HG02870 (cell line): ENCODE data around the gene PDHB.
"Not testable (repeated sequence)": the region's sequence is repeated elsewhere in the genome, so short reads cannot be mapped to it uniquely, and the experiment has no call there.

ENCODE experiments used
- ATAC-seq: cut with Tn5 transposase; IDR thresholded peaks from one replicate; pipeline ENCODE4 v1.9.1; 2021; ENCODE audit warnings: mild to moderate bottlenecking, moderate library complexity; ENCODE audit not compliant: unreplicated experiment

Gene PDHB

GRCh38 chr3:58440996-58441355 is 7.3 kb upstream of the PDHB start:
- not testable (repeated sequence) for ATAC-seq

GRCh38 chr3:58437276-58437675 is 3.6 kb upstream of the PDHB start:
- ATAC-seq, result not testable (repeated sequence)

DNA sequence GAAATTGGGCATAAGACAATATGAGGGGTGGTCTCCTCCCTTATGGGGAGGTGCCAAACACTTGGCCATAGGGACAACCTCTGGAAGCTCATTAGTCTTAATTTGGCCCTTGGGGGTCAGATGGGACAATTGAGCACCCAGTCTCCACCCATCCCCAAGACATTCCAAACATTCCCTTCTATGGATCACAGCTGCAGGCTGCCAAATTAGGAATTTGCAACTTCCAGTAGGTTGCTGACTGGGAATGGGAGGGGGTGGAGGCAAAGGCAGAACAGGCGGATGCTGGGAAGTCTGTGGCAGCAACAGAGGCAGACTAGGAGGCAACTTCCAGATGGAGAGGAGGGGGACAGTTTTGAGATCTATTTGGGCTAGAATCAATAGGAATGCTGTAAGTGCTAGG is 1.4 kb upstream of the PDHB start:
- no peak for ATAC-seq

DNA sequence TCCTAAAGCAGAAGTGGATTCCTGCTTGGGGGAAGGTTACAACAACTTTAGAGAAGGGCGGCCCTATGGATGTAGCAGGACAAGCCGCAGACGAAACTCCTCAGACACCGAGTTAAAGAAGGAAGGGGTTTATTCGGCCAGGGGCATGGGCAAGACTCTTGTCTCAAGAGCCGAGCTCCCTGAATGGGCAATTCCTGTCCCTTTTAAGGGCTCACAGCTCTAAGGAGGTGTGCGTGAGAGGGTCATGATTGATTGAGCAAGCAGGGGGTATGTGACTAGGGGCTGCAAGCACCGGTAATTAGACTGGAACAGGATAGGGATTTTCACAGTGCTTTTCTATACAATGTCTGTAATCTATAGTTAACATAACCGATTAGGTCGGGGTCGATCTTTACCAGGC is 879 bp upstream of the PDHB start:
- no peak for ATAC-seq

GRCh38 chr3:58434168-58434504 is 504 bp upstream of the PDHB start:
- ATAC-seq, result no peak

- no peak for ATAC-seq
Measured at GRCh38 chr3:58432905-58433304, 727 bp downstream of the PDHB start.

DNA sequence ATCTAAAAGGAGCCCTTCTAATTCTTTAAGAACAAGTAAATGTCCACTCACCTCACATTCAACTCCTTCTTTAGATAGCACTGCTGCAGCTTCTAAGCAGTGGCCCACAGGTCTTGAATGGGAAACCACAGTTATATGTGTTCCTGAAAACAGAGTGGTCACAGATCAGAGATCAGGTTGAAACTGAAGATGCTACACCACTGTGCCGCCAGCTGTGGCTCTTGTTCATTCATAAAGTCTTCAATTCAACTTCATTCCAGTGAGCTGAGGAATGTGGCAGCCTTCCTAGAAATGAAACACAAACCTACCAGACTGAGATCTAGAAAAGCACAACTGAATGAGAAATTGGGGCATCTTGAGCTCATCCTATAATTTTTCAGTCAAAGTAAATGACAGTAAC is 4.0 kb downstream of the PDHB start:
- ATAC-seq, result peak; percentile 58

GRCh38 chr3:58427661-58428361 is 5.8 kb downstream of the PDHB start:
- ATAC-seq, result no peak

DNA sequence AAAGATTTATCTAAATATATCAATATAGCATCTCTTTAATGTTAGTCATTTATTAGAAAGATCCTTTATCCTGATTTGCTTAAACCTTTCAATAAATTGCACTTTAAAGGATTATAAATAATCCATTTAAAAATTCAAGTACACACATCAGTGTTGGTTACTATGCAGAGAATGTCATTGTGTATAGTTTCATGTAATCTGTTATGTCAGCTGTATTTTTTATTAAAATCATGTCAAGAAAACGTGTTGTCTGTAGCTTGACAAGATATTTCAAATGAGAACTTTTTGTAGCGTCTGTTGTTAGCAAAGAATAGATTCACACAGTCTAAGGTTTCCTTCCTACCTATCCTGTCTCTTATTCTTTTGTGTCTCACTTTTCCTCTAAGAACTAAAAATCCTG is 7.8 kb downstream of the PDHB start:
- ATAC-seq, result no peak

DNA sequence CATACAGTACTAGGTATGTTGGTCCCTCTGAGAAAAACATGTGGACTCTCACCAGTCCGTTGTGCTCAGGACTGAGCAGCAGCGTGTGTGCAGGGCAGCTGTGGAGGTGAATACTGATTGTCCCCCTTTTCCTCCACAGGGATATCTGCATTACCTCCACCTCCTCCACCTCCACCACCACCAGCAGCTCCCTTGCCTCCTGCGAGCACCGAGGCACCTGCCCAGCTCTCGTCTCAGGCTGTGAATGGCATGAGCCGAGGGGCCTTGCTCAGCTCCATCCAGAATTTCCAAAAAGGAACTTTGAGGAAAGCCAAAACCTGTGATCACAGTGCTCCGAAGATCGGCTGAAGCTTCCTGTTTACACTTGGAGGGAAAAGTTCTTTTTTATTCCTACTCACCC is 9.0 kb downstream of the PDHB start:
- no peak for ATAC-seq

DNA sequence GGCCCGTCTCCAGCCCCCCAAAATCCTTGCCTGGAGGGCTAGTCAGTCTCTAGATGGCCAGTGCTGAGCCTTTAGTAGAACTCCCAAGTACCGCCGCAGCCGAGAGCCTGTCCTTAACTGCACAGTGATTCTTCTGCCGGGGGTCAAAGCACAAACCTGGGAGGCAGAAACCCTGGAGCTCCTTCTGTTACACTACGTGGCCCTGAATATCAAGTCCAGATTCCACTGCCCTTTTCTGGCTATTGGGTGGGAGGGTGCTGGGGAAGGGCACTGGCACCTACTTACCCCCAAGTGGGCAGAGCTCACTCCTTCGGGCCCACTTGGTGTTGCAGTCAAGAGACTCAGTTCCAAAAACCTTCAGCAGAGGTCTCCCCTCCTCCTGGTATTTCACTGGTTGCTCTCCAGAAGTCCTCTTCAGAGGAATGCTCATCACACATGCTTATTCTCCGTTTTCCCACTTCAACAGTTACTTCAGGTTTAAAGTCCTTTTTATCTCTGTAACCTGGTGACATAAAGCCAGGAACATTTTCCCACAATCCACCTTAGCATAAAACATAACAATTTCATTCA is 10.8 kb downstream of the PDHB start:
- ATAC-seq, result no peak

DNA sequence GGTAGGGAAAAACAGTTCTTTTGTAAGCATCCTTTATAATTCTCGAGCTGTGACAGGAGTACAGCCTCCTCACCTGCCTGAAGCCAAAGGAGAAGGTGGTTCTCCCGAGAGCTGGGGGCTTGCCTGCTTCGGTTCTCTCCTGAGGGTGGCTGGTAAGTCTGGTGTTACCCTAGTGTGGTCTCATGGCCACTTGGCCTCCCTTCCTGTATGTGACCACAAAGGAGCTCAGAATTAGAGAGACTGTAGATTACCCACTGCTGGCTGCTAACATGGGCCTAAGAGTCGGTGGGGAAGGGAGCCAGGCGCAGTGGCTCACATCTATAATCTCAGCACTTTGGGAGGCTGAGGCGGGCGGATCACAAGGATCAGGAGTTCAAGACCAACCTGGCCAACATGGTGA is 12.6 kb downstream of the PDHB start:
- no peak for ATAC-seq

- ATAC-seq, result peak; percentile 78
Measured at GRCh38 chr3:58419780-58420507, 13.7 kb downstream of the PDHB start.

DNA sequence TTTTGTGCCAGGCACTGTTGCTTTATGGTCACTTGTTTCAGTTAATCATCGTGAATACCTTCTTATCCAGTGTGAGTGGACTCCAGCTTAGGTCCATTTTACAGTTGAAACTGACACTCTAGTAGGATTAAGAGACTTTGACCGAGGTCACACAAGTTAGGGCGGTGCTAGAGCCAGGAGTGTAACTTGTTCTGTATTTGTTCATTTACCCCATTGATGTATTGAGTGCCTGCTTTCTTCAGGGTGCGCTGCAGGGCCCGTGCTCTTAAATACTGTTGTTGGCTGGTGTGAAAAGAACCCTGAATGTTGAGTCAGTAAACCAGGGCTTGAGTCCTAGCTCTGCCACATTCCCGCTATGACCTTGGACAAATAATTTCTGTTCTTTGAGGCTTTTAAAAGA is 15.4 kb downstream of the PDHB start:
- ATAC-seq, result no peak

DNA sequence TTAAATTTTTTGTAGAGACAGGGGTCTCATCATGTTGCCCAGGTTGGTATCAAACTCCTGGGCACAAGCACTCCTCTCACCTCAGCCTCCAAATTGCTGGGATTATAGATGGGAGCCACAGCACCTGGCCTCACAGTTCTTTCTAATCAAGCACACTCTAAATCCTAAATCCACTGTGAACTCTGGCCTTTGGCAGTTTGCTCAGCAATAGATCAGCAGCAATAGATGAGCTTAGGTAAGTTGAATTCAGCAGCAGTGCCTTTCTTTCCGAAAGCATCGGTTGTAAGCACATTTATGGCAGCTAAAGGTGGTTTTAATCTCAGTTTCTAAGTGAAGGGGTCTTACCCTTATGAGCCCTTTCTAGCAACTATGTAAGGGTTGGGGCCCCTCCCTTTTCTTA is 16.6 kb downstream of the PDHB start:
- no peak for ATAC-seq

DNA sequence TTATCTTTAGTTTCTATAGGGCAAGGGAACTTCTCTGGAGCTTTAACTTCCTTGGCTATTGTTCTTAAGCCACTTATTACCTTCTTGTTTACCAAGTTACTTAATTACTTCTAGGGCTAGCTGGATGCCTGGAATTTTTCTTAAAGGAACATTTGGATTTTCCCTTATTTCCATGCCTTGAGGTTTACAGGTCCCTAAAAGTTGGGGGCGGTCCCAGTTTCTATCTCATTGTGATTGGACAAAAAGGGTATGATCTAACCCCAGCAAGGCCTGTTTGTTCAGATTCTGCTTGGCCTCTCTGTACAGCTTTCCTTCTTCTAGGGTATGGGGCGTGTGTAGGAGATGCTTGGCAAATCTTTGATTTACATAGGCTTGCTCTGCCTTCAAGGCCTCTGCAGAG is 17.4 kb downstream of the PDHB start:
- no peak for ATAC-seq

DNA sequence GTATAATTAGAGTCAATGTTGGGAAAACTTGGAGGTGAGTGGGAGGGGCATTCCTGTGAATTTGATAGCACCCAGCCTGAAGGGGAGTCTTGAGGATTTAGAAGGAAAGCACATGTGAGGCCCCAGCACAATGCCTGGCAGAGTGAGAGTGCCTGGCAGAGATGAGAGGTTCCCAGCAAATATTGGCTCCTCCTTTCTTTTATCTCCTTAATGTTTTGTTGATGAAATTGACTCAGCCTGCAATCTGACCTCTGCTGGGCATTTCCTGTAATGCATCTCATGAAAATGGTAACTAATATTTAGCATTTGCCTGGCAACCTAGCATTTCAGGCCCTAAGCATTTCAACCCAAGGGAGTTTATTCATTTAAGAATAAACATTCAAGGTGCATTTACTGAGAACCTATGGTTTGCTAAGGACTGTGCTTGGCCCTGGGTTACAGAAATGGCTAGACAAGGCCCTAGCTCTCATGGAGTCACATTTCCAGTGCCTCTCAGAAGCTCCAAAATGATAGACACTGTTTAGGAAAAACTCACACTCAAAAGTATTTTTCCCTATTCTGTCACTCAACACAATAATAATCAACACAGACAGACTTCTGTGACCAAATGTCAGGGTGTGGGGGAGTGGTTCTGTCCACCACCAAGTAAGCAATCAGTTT is 19.0 kb downstream of the PDHB start:
- ATAC-seq, result no peak

- no peak for ATAC-seq
Measured at GRCh38 chr3:58411851-58412830, 21.5 kb downstream of the PDHB start.

GRCh38 chr3:58411036-58411435 is 22.6 kb downstream of the PDHB start:
- ATAC-seq, result no peak

- no peak for ATAC-seq
Measured at GRCh38 chr3:58409663-58410062, 24.0 kb downstream of the PDHB start.

DNA sequence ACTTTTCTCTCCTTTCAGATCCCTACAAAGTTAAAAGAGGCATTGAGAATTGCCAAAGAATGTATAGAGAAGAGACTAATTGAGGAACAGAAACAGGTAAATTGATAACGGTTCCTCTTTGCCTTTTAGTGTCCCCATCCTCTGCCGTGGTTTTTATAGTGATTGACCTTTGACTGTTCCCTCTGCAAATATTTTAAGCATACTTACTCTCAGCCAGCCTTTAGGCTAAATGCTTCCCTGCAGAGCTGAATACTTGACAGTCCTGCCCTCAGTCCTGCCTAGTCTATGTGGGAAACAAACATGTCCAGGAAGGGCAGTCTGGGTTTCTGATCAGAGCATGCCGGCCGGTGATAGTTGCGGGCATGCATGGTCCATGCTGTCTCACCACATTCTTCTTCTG is 24.7 kb downstream of the PDHB start:
- ATAC-seq, result no peak
